Stimulated activated naive CD8-positive, alpha-beta T cell treated with anti-CD3 and anti-CD28 coated beads, Interleukin-15, amount 100 ng/mL, for 72 hours (primary cell): ENCODE measurements around the gene CDH22.

Experiments used
- ATAC-seq: fragments of 150-1000 bp; cut with Tn5 transposase; 2 replicates; pipeline ENCODE4 v1.10.0; 2021; ENCODE audit warnings: mild to moderate bottlenecking, moderate library complexity
- DNase-seq, 2 donors: peaks; one replicate each; pipeline ENCODE4 v3.0.0; 2021 to 2022
- H3K27ac Mint-ChIP-seq, 2 donors: one replicate each; pipeline ENCODE4 v1.8.0; 2022; ENCODE audit warnings: mild to moderate bottlenecking in 2 of 2, mixed read lengths in 2 of 2, moderate library complexity in 2 of 2
- H3K27me3 Mint-ChIP-seq: one replicate; pipeline ENCODE4 v1.8.0; 2022; ENCODE audit warnings: mixed read lengths
- H3K4me1 Mint-ChIP-seq: one replicate; pipeline ENCODE4 v1.8.0; 2022; ENCODE audit warnings: mild to moderate bottlenecking, mixed read lengths
- H3K4me3 Mint-ChIP-seq, 2 donors: one replicate each; pipeline ENCODE4 v1.8.0; 2022; ENCODE audit warnings: mild to moderate bottlenecking in 2 of 2, mixed read lengths in 2 of 2, moderate library complexity in 1 of 2
- H3K9me3 Mint-ChIP-seq, 2 donors: one replicate each; pipeline ENCODE4 v1.8.0; 2022; ENCODE audit warnings: mixed read lengths in 2 of 2

Gene CDH22

DNA sequence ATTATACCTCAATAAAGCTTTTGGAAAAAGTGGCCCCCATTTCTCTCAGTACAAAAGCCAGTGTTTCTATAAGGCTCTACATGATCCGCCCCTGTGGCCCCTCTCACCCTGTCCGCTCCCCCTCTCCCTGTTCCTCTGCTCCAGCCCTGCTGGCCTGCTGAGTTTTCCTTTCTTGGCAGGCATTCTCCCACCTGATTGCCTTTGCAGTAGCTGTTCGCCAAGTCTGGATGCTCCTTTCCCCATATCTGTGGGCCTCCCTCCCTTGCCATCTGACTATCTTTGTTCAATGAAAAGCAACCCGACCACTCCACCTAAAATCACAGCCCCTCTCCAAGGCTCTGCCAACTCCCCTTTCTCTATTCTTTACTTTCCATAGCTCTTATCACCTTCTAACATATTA lies 33.2 kb downstream of the CDH22 start:
- H3K27me3 Mint-ChIP-seq = peaks cover 66% of the 10 kb centered on the region
- H3K9me3 Mint-ChIP-seq = peaks cover 0 to 7% of the 10 kb centered on the region in 2 donors
- H3K4me1 Mint-ChIP-seq = peaks cover 4% of the 10 kb centered on the region
- ATAC-seq (no peak), DNase-seq (no peak)
- no peak overlapping the region for H3K4me3 Mint-ChIP-seq
- H3K27ac Mint-ChIP-seq = no peak overlapping the region

DNA sequence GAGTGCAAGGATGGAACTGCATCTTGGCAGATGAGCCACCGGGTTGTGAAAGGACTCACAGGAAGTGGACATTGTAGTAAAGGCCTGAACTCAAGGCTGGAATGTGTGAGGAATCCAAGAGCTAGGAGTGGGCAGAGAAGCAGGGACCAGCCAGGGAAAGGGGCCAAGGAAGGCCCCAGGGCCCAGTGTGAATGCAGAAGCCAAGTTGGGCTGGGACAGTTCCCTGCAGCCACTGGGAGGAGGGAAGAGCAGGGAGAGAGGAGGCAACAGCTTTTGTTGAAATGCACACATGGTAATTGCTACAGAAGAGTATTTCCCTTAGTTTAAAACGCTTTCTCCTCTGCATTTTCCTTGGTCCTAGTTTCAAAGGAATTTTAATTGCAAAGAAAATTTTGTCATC lies 34.6 kb downstream of the CDH22 start:
- Mint-ChIP-seq H3K27ac (no peak overlapping the region), H3K9me3 (peaks cover 0 to 7% of the 10 kb centered on the region in 2 donors), H3K4me1 (peaks cover 4% of the 10 kb centered on the region), H3K4me3 (no peak overlapping the region), H3K27me3 (peaks cover 79% of the 10 kb centered on the region)
- ATAC-seq (no peak), DNase-seq (no peak)

DNA sequence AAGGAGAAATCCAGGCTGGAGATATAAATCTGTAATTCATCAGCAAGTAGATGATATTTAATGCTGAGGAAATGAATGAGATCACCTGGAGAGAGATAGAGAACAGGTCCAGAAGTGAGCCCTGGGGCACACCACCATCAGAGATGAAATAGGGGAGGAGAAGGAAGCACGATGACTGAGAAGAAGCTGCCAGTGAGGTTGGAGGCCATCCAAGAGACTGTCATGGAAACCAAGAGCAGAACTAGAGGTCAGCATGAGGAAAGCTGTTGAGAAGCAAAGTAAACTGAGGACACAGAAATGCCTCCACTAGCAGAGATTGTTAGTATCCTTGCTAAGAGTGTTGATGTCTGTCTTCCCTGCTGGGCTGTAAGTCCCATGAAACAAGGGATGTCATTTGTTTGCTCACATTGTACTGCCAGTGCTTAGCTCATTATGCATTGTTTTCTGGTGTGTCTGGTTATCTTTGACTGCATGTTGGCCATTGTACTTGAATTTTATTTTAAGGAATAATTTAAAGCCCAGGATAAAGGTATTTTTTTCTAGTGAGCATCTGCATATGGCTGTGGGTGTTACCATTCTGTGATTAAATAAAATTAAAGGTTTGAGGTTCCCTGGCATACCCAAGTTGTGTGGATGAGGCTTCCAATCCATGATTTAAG lies 35.8 kb downstream of the CDH22 start:
- peaks cover 74% of the 10 kb centered on the region for H3K27me3 Mint-ChIP-seq
- DNase-seq (no peak), ATAC-seq (no peak)
- H3K9me3 Mint-ChIP-seq = peaks cover 0 to 7% of the 10 kb centered on the region in 2 donors
- H3K4me3 Mint-ChIP-seq = no peak overlapping the region
- H3K27ac Mint-ChIP-seq = no peak overlapping the region
- peaks cover 3% of the 10 kb centered on the region for H3K4me1 Mint-ChIP-seq

DNA sequence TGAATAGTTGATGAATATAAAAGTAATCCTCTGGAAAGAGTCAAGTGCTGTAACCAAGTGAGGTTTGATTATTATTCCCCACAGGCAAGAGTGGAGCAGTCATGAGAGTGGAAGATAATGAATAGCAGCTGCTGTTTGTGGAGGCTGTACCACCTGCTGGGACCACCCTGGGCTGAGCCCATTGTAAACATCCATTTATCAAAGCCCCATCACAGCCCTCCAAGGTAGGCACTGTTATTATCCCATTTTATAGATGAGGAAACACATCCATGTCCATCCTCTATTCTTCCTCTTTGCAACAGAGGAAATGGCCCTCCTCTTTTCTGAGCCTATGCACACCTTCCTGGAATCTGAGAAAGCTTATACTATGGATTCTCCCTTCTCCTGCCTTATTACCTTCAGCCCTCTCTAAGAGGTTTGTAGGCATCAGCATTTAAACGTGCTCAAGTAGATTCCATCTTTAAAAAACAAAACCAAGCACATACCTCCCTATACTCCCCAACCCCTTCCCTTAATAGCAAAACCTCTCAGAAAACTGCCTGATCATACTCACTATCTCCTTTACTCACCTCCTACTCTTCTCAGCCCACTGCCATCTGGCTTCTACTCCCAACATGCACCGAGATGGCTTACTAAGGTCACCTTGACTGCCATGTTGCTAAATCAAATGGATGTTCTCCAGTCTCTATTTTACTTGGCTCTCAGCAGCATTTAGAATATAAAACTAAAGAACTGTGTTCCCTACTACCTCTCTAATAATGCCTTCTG lies 37.1 kb downstream of the CDH22 start:
- H3K27ac Mint-ChIP-seq = no peak overlapping the region
- peaks cover 66% of the 10 kb centered on the region for H3K27me3 Mint-ChIP-seq
- H3K9me3 Mint-ChIP-seq = peaks cover 0 to 7% of the 10 kb centered on the region in 2 donors
- ATAC-seq (no peak), DNase-seq (no peak)
- H3K4me3 Mint-ChIP-seq = no peak overlapping the region
- H3K4me1 Mint-ChIP-seq = no peaks in the 10 kb centered on the region

DNA sequence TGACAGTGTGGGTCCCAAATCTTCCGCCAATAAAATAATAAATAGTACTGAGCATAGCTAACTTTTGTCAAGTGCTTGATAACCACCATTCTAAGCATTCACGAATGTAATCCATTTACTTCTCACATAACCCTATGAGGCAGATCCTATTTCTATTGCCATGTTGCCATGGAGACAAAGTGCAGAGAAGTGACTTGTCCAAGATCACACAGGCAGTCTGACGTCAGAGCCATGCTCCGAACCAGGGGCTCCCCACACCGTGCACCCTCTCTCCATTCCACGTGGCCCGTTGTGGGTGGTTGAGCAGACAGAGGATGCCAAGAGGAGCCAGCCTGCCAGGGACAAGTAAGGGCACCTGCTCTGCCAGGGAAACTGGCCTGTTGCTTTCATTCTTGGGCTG lies 38.9 kb downstream of the CDH22 start:
- H3K9me3 Mint-ChIP-seq = peaks cover 4 to 15% of the 10 kb centered on the region in 2 donors
- no peak for ATAC-seq
- no peak overlapping the region for H3K4me3 Mint-ChIP-seq
- no peaks in the 10 kb centered on the region for H3K4me1 Mint-ChIP-seq
- H3K27me3 Mint-ChIP-seq = peaks cover 66% of the 10 kb centered on the region
- no peak for DNase-seq
- no peak overlapping the region for H3K27ac Mint-ChIP-seq

DNA sequence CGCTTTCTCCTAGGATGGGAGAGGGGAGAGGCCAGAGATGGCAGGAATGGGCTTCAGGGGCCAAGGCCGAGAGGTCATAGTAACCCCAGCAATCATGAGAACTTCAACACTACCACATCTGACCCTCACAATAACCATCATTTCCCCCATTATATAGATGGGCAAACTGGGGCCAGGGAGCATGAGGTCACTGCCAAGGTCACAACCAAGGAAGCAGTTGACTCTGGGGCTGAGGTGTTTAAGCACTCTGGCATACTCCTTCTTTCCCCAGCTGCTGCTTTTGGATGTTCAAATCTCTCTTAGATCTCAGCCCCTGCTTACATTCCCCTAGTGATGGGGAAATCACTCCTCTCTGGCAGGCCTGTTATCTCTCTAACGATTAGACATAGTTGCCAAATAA lies 39.6 kb downstream of the CDH22 start:
- no peak overlapping the region for H3K27ac Mint-ChIP-seq
- ATAC-seq = no peak
- DNase-seq = no peak
- H3K9me3 Mint-ChIP-seq = peaks cover 4 to 15% of the 10 kb centered on the region in 2 donors
- H3K27me3 Mint-ChIP-seq = peaks cover 68% of the 10 kb centered on the region
- H3K4me1 Mint-ChIP-seq = no peaks in the 10 kb centered on the region
- no peak overlapping the region for H3K4me3 Mint-ChIP-seq

DNA sequence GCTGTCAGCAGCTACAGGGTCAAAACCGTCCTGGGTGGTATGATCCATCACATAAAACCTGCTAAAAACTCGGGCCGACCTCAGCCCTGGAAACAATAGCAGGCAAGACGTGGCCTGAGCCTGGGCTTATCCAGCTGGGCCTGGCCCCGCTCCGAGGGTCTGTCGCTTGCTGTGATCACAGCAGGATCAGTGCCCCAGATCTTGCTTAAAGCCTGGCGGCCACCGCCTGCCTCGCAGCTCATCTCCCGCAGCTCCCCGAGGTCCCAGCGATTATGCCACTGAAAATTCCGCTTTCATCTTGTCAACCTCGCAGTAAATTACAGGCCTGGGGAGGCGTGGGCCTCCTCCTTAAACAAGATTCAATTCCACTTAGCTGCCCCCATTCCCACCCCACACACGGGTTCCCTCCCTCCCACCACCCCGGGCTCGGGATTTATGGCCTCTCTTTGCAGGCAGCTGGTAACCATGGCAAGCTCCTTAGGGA lies 40.1 kb downstream of the CDH22 start:
- Mint-ChIP-seq H3K27ac (no peak overlapping the region), H3K4me1 (no peaks in the 10 kb centered on the region), H3K4me3 (no peak overlapping the region), H3K27me3 (peaks cover 68% of the 10 kb centered on the region), H3K9me3 (peaks cover 4 to 15% of the 10 kb centered on the region in 2 donors)
- DNase-seq = no peak
- ATAC-seq = no peak

DNA sequence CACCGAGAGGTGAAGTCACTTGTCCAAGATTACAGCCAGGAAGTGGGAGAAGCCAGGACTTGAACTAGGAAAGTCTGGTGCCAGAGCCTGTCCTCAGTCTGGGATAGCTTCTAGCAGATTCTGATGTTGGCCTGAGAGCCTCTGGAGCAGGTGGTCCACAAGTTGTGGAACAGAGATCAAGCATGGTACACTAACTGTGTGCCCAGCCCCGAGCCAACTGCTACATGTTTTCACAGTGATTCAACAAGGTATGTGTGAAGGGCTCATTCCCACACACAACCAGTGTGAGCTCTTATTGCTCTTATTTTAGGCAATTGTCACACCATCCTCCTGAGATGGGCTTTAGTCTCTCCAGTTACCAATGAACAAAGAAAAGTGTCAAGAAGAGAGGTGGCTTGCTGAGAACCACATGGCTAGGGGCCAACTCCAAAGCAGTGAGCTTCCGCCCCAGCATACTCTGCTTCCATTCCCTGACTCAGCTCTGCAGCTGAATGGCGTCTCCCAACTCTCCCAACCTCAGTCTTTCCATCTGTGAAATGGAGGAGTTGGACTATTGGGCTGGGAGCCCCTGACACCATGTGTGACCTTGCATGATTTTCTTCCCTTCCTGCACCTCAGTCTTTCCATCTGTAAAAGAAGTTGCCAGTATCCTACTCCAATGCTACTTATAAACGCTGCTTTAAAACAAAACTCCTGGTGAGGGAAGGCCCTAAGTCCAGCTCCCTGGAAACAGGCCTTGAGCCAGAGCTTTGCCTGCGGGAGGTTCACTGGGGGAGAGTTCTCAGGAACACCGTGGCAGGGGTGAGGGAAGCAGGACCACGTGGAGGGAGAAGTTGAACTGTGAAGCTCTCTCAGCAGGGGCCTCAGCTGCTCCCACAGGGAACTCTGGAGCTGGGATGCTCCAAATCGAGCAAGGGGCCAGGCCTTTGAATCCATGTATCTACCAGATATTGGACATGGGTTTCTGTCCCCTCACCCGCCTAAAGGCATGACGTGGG lies 40.9 kb downstream of the CDH22 start:
- Mint-ChIP-seq H3K9me3 (peaks cover 4 to 13% of the 10 kb centered on the region in 2 donors), H3K27me3 (peaks cover 73% of the 10 kb centered on the region), H3K4me3 (no peak overlapping the region), H3K27ac (no peak overlapping the region), H3K4me1 (no peaks in the 10 kb centered on the region)
- DNase-seq = no peak
- no peak for ATAC-seq

DNA sequence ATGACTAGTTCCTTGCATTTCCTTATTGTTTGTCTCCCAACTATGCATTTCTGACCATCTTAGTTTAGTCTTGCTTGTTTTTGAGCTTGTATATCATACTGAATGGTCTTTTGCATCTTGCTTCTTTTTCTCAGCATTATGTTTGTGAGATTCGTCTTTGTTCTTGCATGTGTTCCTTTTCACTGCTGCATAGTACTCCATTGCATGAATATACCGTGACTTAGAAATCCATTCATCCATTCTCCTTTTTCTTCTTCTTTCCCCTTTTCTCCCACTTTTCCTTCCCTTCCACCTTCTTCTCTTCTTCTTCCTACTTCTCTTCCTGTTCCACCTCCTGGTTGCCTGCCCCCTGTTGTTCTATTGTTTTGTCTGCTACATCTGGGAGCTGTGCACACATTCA lies 42.8 kb downstream of the CDH22 start:
- no peak for ATAC-seq
- Mint-ChIP-seq H3K4me3 (no peak overlapping the region), H3K27me3 (peaks cover 55% of the 10 kb centered on the region), H3K9me3 (peaks cover 4 to 8% of the 10 kb centered on the region in 2 donors), H3K4me1 (no peaks in the 10 kb centered on the region), H3K27ac (no peak overlapping the region)
- DNase-seq = no peak

DNA sequence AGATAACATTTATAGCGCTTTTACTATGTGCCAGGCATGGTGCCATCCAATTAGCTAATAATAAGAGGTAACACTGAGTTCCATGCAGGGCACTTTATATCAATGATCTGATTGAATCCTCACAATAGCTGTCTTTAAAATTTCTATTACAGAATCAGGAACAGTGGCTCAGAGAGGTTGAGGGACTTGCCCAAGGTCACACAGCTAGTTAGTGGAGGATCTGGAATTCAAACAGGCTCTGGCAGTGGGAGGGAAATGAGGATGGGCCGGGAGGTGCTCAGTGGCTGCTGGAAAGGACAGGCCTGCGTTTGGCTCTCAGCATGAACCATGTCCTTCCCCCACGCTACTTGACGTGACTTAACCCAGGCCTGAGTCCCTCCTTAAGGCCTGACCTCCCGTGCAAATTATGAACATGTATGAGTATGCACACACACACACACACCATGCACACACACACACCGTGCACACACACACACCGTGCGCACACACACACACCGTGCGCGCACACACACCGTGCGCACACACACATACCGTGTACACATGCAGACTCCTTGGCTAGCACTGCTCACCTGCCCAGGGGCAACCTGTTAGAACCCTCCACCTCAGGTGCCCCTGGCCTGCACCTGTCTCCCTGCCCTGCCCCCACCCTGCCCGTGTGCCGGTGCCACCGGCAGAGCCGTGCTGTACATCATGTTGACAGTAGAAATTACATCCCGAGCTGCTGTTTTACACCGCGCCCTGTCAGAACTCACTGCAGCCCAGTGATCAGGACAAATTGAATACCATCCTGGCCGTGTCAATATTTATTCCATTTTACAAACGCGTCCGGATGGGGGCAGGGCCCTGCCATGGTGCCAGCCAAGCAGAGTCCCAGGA lies 43.7 kb downstream of the CDH22 start:
- Mint-ChIP-seq H3K9me3 (peaks cover 4 to 8% of the 10 kb centered on the region in 2 donors), H3K4me1 (no peaks in the 10 kb centered on the region), H3K27me3 (peaks cover 50% of the 10 kb centered on the region), H3K27ac (no peak overlapping the region), H3K4me3 (no peak overlapping the region)
- DNase-seq (no peak), ATAC-seq (no peak)

DNA sequence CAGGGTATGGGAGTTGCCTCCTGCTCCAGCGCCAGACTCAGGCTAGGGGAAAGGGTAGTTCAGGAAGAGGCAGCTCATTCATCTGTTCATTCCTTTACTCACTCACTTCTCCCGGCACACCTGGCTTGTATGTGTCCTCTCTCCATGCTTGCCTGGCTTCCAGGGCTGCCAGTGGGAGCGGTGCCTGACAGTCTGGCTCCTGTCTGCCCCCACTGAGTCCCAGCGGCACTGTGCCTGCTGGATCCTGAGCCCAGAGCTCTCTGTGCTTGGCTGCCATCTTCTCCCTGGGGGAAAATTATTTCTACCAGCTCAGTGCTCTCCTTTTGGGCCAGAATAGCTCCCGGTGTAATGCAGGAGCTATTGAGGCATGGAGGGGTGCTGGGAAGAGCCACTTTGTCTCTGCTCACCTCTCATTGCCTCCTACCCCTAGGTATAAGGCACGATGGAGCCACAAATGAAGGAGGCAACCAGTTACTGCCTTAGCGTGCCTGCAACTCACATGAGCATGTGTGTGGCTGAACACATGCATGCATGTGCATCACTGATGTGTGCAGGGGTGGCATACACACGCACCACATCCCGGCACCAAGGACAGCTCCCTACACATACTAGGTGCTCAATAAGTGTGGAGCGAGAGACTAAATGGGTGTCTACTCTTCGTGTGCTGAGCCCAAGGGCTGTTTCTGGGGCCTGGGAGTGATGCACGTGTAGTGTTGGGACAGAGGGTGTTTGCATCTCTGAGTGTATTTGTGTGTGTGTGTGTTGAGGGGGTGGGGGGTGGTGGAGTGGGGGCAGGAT lies 46.6 kb downstream of the CDH22 start:
- Mint-ChIP-seq H3K9me3 (peaks cover 4 to 8% of the 10 kb centered on the region in 2 donors), H3K27ac (no peak overlapping the region), H3K27me3 (peaks cover 51% of the 10 kb centered on the region), H3K4me1 (no peaks in the 10 kb centered on the region), H3K4me3 (no peak overlapping the region)
- ATAC-seq = no peak
- DNase-seq = no peak

DNA sequence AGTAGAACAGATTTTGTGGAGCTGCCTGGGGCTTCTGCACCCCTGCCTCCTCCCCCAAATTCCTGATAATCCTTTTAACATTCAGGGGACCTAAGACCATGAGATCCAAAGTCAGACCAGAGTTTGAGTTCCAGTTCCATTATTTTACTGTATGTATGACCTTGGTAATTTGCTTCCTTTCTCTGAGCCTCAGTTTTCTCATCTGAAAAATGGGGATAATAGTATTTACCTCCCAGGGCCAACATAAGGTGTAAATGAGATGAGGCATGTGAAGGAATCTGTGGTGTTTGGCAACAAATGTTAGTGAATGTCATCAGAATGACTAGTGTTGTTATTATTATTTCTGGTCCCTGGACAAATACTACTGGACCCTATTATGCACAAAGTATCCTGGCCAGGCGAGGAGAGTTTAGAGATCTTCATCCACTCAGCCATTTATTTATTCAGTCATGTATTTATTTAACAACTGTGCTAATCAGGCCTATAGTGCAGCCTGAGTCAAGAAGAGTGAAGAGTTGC lies 47.3 kb downstream of the CDH22 start:
- no peak for DNase-seq
- Mint-ChIP-seq H3K4me3 (no peak overlapping the region), H3K9me3 (peaks cover 4 to 7% of the 10 kb centered on the region in 2 donors), H3K4me1 (no peaks in the 10 kb centered on the region), H3K27me3 (peaks cover 44% of the 10 kb centered on the region), H3K27ac (no peak overlapping the region)
- ATAC-seq = no peak

DNA sequence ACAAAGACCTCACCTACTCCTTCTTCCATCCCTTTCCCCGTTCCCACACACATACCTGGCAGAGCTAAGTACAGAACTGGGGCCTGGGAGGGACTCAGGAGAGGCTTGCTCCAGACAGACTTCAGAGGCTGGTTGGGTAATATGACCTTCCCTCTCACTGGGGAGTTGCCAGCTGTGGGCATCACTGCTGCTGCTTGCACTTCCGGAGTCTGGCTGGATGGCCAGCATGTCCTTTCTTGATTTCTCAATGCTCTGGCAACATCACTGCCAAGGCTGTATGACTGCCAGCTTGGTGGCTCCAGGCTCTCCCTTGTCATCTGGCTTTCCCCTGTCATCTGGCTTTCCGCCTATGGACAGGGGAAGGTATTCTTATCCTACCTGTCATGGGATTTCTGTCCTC lies 47.8 kb downstream of the CDH22 start:
- no peak overlapping the region for H3K4me3 Mint-ChIP-seq
- DNase-seq = no peak
- no peak overlapping the region for H3K27ac Mint-ChIP-seq
- peaks cover 1 to 2% of the 10 kb centered on the region in 2 donors for H3K9me3 Mint-ChIP-seq
- peaks cover 39% of the 10 kb centered on the region for H3K27me3 Mint-ChIP-seq
- H3K4me1 Mint-ChIP-seq = no peaks in the 10 kb centered on the region
- no peak for ATAC-seq
